ENCODE results near the gene MYF5.
"Not testable (repeated sequence)": the region's sequence is repeated elsewhere in the genome, so short reads cannot be mapped to it uniquely, and the experiment has no call there.

The MYF5 gene

GRCh38 chr12:80716696-80717469 is at the start of gene MYF5:
TSS of gene MYF5 (plus strand) at chr12:80716912. CDS start at chr12:80717064, 152 bp downstream.
- Mint-ChIP-seq H3K9me3 (peaks cover 0 to 3% of the 10 kb centered on the region in 2 donors), H3K27me3 (peaks cover 22 to 45% of the 10 kb centered on the region in 2 donors), H3K36me3 (no peaks in the 10 kb centered on the region), H3K4me3 (no peak within 1 kb of the TSS), H3K4me1 (no peaks in the 10 kb centered on the region), H3K27ac (no peak within 1 kb of the TSS)
- DNase-seq (no peak), ATAC-seq (replicated peaks) (no peak)

- no peaks in the 10 kb centered on the region for H3K36me3 Mint-ChIP-seq
- H3K27me3 Mint-ChIP-seq, result no peaks in the 10 kb centered on the region
- ATAC-seq (replicated peaks) (no peak), DNase-seq (no peak)
- H3K4me1 Mint-ChIP-seq, result no peaks in the 10 kb centered on the region
- no peak overlapping the region for H3K4me3 Mint-ChIP-seq
- H3K9me3 Mint-ChIP-seq, result peaks cover 0 to 2% of the 10 kb centered on the region in 2 donors
- no peak overlapping the region for H3K27ac Mint-ChIP-seq
These were observed 46.5 kb upstream of the MYF5 start for GRCh38 chr12:80670214-80670613.

GRCh38 chr12:80676042-80676636 is 40.6 kb upstream of the MYF5 start:
- not testable (repeated sequence) for H3K27me3 Mint-ChIP-seq; H3K36me3 Mint-ChIP-seq; H3K4me3 Mint-ChIP-seq; H3K9me3 Mint-ChIP-seq; ATAC-seq (replicated peaks); H3K27ac Mint-ChIP-seq; DNase-seq; H3K4me1 Mint-ChIP-seq

GRCh38 chr12:80676856-80677255 is 39.9 kb upstream of the MYF5 start:
- no peak overlapping the region for H3K27ac Mint-ChIP-seq
- no peaks in the 10 kb centered on the region for H3K9me3 Mint-ChIP-seq
- no peaks in the 10 kb centered on the region for H3K27me3 Mint-ChIP-seq
- H3K36me3 Mint-ChIP-seq, result no peaks in the 10 kb centered on the region
- no peak overlapping the region for H3K4me3 Mint-ChIP-seq
- no peaks in the 10 kb centered on the region for H3K4me1 Mint-ChIP-seq
- DNase-seq (no peak), ATAC-seq (replicated peaks) (no peak)

GRCh38 chr12:80677994-80678393 is 38.7 kb upstream of the MYF5 start:
- Mint-ChIP-seq H3K27ac (no peak overlapping the region), H3K36me3 (no peaks in the 10 kb centered on the region), H3K9me3 (no peaks in the 10 kb centered on the region), H3K4me1 (no peaks in the 10 kb centered on the region), H3K27me3 (no peaks in the 10 kb centered on the region), H3K4me3 (no peak overlapping the region)
- ATAC-seq (replicated peaks) (no peak), DNase-seq (no peak)

GRCh38 chr12:80679346-80680131 is 37.2 kb upstream of the MYF5 start:
- no peaks in the 10 kb centered on the region for H3K9me3 Mint-ChIP-seq
- no peaks in the 10 kb centered on the region for H3K36me3 Mint-ChIP-seq
- no peaks in the 10 kb centered on the region for H3K4me1 Mint-ChIP-seq
- no peak overlapping the region for H3K27ac Mint-ChIP-seq
- ATAC-seq (replicated peaks) (no peak), DNase-seq (no peak)
- H3K27me3 Mint-ChIP-seq, result no peaks in the 10 kb centered on the region
- no peak overlapping the region for H3K4me3 Mint-ChIP-seq

GRCh38 chr12:80681287-80681686 is 35.4 kb upstream of the MYF5 start:
- Mint-ChIP-seq H3K9me3 (no peaks in the 10 kb centered on the region), H3K27ac (no peak overlapping the region), H3K27me3 (no peaks in the 10 kb centered on the region), H3K4me1 (no peaks in the 10 kb centered on the region), H3K36me3 (no peaks in the 10 kb centered on the region), H3K4me3 (no peak overlapping the region)
- DNase-seq, result no peak
- ATAC-seq (replicated peaks), result no peak

- DNase-seq (no peak), ATAC-seq (replicated peaks) (no peak)
- no peaks in the 10 kb centered on the region for H3K36me3 Mint-ChIP-seq
- H3K4me1 Mint-ChIP-seq, result no peaks in the 10 kb centered on the region
- H3K27ac Mint-ChIP-seq, result no peak overlapping the region
- H3K9me3 Mint-ChIP-seq, result peaks cover 0 to 2% of the 10 kb centered on the region in 2 donors
- H3K4me3 Mint-ChIP-seq, result no peak overlapping the region
- no peaks in the 10 kb centered on the region for H3K27me3 Mint-ChIP-seq
These were observed 34.9 kb upstream of the MYF5 start for GRCh38 chr12:80681786-80682185.

GRCh38 chr12:80684077-80684495 is 32.6 kb upstream of the MYF5 start:
- Mint-ChIP-seq H3K36me3 (no peaks in the 10 kb centered on the region), H3K27me3 (no peaks in the 10 kb centered on the region), H3K4me1 (no peaks in the 10 kb centered on the region), H3K9me3 (peaks cover 0 to 2% of the 10 kb centered on the region in 2 donors), H3K27ac (no peak overlapping the region), H3K4me3 (no peak overlapping the region)
- no peak for DNase-seq
- ATAC-seq (replicated peaks), result no peak

GRCh38 chr12:80690090-80690489 is 26.6 kb upstream of the MYF5 start:
- ATAC-seq (replicated peaks) (no peak), DNase-seq (no peak)
- Mint-ChIP-seq H3K36me3 (no peaks in the 10 kb centered on the region), H3K4me3 (no peak overlapping the region), H3K9me3 (peaks cover 0 to 2% of the 10 kb centered on the region in 2 donors), H3K27me3 (no peaks in the 10 kb centered on the region), H3K27ac (no peak overlapping the region), H3K4me1 (no peaks in the 10 kb centered on the region)

- H3K27ac Mint-ChIP-seq, result no peak overlapping the region
- no peaks in the 10 kb centered on the region for H3K4me1 Mint-ChIP-seq
- no peak overlapping the region for H3K4me3 Mint-ChIP-seq
- H3K9me3 Mint-ChIP-seq, result peaks cover 0 to 2% of the 10 kb centered on the region in 2 donors
- no peak for ATAC-seq (replicated peaks)
- no peak for DNase-seq
- no peaks in the 10 kb centered on the region for H3K27me3 Mint-ChIP-seq
- H3K36me3 Mint-ChIP-seq, result no peaks in the 10 kb centered on the region
These were observed 26.2 kb upstream of the MYF5 start for GRCh38 chr12:80690513-80690912.

GRCh38 chr12:80692114-80692513 is 24.6 kb upstream of the MYF5 start:
- ATAC-seq (replicated peaks), result no peak
- Mint-ChIP-seq H3K9me3 (no peaks in the 10 kb centered on the region), H3K4me1 (no peaks in the 10 kb centered on the region), H3K27ac (no peak overlapping the region), H3K36me3 (no peaks in the 10 kb centered on the region), H3K27me3 (no peaks in the 10 kb centered on the region), H3K4me3 (no peak overlapping the region)
- no peak for DNase-seq

- DNase-seq, result no peak
- H3K27ac Mint-ChIP-seq, result no peak overlapping the region
- no peak overlapping the region for H3K4me3 Mint-ChIP-seq
- no peaks in the 10 kb centered on the region for H3K27me3 Mint-ChIP-seq
- H3K4me1 Mint-ChIP-seq, result no peaks in the 10 kb centered on the region
- no peaks in the 10 kb centered on the region for H3K36me3 Mint-ChIP-seq
- no peaks in the 10 kb centered on the region for H3K9me3 Mint-ChIP-seq
- ATAC-seq (replicated peaks), result no peak
These were observed 19.3 kb upstream of the MYF5 start for GRCh38 chr12:80697270-80697887.

GRCh38 chr12:80698256-80698655 is 18.5 kb upstream of the MYF5 start:
- H3K27me3 Mint-ChIP-seq, result no peaks in the 10 kb centered on the region
- peaks cover 0 to under 1% of the 10 kb centered on the region in 2 donors for H3K4me1 Mint-ChIP-seq
- ATAC-seq (replicated peaks) (no peak), DNase-seq (no peak)
- H3K27ac Mint-ChIP-seq, result no peak overlapping the region
- H3K4me3 Mint-ChIP-seq, result no peak overlapping the region
- no peaks in the 10 kb centered on the region for H3K36me3 Mint-ChIP-seq
- no peaks in the 10 kb centered on the region for H3K9me3 Mint-ChIP-seq
